GM21737 (cell line): ENCODE data around the gene MAML1.

Source experiments
- ATAC-seq: cut with Tn5 transposase; IDR thresholded peaks from one replicate; pipeline ENCODE4 v1.9.1; 2021; ENCODE audit warnings: mild to moderate bottlenecking, moderate library complexity; ENCODE audit not compliant: unreplicated experiment

The MAML1 gene

GRCh38 chr5:179766021-179766725, 33.6 kb downstream of the MAML1 start:
- no peak for ATAC-seq

- ATAC-seq: no peak
Observed at GRCh38 chr5:179766726-179767455, 34.3 kb downstream of the MAML1 start.

GRCh38 chr5:179767496-179768100, 35.0 kb downstream of the MAML1 start:
- no peak for ATAC-seq

DNA sequence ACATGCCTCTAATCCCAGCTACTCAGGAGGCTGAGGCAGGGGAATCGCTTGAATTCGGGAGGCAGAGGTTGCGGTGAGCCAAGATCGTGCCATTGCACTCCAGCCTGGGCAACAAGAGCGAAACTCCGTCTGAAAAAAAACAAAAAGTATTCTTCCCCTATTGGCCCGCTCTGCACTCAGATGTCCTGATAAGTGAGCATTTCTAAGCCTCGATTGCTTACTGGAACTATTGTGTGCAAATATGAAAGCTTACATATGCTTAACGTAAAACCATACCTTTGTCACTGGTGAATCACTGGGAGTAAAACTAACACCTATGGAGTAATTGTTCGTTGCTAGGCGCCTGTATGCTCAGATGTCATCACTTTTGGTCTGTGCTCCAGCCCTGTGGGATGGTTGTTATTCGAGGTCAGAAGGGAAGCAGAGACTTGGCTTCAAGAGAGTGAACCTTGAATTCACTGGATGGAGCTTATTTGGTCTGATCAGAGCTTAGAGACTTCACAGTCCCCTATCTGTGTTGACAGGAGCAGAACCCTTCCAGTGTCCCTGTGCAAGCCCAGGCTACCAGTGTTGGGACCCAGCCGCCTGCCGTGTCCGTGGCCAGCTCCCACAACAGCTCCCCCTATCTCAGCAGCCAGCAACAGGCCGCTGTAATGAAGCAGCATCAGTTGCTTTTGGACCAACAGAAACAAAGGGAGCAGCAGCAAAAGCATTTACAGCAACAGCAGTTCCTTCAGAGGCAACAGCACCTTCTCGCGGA, 35.9 kb downstream of the MAML1 start:
- no peak for ATAC-seq

- no peak for ATAC-seq
Observed at GRCh38 chr5:179769271-179769670, 36.6 kb downstream of the MAML1 start.

- ATAC-seq: no peak
Observed at GRCh38 chr5:179769796-179770195, 37.2 kb downstream of the MAML1 start.

- ATAC-seq: no peak
Observed at GRCh38 chr5:179771311-179771895, 38.8 kb downstream of the MAML1 start.

GRCh38 chr5:179772351-179772750, 39.7 kb downstream of the MAML1 start:
- ATAC-seq: no peak

DNA sequence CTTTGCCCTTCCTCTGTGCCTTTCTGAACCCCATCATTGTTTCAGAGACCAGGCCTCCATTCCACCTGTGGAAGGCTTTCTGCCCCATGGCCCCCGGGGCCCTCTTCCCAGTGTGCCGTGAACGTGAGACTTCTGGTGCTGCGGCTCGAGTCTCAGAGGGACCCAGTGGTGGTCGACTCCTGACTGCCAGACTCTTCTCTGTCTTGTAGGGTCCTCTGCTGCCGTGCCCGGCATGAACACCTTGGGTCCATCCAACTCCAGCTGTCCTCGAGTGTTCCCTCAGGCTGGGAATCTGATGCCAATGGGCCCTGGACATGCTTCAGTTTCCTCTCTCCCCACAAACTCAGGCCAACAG, 41.0 kb downstream of the MAML1 start:
- ATAC-seq: no peak

GRCh38 chr5:179774442-179774841, 41.8 kb downstream of the MAML1 start:
- no peak for ATAC-seq

DNA sequence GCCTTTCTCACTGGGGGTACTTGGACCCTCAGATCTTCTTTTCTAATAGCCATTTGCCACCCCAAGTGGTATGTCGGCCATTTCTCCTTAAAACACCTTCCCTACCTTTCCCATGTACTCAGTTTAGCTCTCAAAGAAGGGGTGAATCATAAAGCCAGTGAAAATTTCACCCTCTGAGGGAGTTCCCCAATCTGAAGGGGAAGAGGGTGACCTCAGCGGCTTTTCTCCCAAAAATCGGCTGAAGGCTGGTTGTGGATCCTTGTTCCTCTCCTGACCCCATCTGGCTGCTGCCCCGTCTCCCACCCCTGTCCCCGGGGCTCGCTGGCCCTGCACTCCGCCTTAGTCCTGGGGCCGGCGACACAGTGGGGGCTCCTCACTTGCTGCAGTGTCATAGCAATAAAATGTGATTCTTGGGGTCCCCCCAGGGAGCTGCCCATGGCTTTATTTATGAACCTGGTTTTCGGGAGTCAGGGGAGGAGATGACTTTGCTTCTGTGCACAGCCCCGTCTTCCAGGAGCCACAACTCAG, 43.9 kb downstream of the MAML1 start:
- no peak for ATAC-seq

DNA sequence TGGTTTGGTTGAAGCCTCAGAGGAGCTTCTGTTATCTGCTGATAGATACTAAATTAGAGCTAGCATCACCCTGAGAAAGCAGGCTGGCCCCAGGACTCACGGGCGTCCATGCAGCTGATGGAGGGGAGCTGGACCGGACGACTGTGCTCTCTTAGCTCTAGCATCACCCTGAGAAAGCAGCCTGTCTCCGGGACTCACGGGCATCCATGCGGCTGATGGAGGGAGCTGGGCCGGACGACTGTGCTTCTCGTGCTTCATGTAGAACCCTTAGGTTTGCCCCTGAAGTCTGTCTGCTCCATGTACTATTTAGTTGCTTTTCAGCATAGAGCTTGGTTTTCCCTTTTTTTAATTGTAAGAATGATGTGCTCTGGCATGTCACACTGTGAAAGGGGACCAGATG, 44.8 kb downstream of the MAML1 start:
- no peak for ATAC-seq

GRCh38 chr5:179777909-179778308, 45.3 kb downstream of the MAML1 start:
- ATAC-seq: no peak

DNA sequence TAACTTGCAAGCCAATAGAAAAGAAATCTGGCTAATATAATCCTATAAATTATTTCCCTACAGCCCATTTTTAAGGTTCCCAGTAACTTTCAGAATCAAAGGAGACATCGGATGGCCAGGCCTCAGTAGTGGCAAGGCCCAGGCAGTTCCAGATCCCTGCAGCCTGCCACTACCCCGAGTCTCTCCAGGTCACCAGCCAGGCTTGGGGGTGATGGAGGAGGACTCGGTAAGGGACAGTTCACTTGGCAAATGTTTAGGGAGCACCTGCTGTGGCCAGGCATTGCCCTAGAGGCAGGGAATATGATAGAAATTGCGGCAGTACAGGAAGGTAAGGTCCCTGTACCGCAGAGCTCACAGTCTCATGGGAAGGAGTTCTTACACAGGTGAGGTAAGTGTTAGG, 46.0 kb downstream of the MAML1 start:
- no peak for ATAC-seq

GRCh38 chr5:179779826-179780225, 47.2 kb downstream of the MAML1 start:
- no peak for ATAC-seq

DNA sequence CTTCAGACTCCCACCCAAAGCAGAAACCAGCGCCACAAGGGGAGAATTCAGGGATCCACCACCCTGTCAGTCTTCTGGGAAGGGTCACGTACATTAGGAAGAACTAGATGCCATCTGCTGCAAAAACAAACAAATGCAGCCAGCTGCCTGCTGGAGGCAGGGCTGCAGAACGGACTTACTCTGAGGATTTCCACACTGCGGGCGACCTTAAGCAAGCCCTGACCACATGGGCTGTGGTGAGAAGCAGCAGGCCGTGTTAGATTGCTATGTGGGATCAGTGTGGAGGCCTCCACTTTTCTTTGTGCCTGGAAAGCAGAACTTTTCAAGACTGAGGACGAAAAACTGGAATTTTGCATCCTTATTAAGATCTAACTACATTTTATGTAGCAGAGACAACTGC, 47.7 kb downstream of the MAML1 start:
- ATAC-seq: no peak

GRCh38 chr5:179781846-179782245, 49.2 kb downstream of the MAML1 start:
- no peak for ATAC-seq

DNA sequence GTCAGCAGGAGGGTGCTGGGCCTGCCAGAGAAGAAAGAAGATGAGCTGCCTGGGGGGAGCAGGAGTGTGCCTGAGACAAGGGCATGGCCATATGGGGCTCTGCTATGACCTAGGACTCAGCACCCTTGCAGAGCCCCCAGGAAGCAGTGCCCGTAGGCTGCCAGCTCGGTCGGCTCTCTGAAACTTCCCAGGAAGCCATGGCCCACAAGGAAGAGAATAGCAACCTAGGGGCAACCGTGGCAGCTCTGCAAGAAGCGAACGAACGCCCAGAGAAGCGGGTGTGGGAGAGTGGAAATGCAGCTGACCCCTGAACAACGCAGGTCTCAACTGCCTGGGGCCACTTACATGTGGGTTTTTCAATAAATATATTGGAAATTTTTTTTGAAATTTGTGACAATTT, 50.5 kb downstream of the MAML1 start:
- no peak for ATAC-seq

GRCh38 chr5:179786861-179787260, 54.2 kb downstream of the MAML1 start:
- ATAC-seq: no peak

- ATAC-seq: no peak
Observed at GRCh38 chr5:179788193-179788854, 55.7 kb downstream of the MAML1 start.
